Vagina (tissue), 2 donors: ENCODE measurements around the gene TTC22. TPM values are rescaled to one million over a fixed set of nuclear protein-coding genes. Genes with fewer than 3 reads are reported as not detected.

Source experiments
- DNase-seq, 2 donors: peaks; one replicate each; pipeline ENCODE4 v3.0.0-alpha.2; 2017; ENCODE audit errors: extremely low spot score in 2 of 2
- H3K27ac ChIP-seq: fragments of 200-600 bp; sonication (generic); one replicate; pipeline ENCODE4 v1.5.1; 2019
- H3K27me3 ChIP-seq: fragments of 200-600 bp; sonication (generic); one replicate; pipeline ENCODE4 v1.5.1; 2019
- H3K36me3 ChIP-seq, 2 donors: fragments of 200-600 bp; sonication (generic); one replicate each; pipeline ENCODE4 v1.5.1; 2017 to 2019
- H3K4me1 ChIP-seq: fragments of 200-600 bp; sonication (generic); one replicate; pipeline ENCODE4 v1.5.1; 2019
- H3K4me3 ChIP-seq, 2 donors: fragments of 200-600 bp; sonication (generic); 1 replicate in 1 of 2; 2 replicates in 1 of 2; pipeline ENCODE4 v1.5.1; 2016 to 2019
- H3K9me3 ChIP-seq: fragments of 200-600 bp; sonication (generic); one replicate; pipeline ENCODE4 v1.5.1; 2019
- CTCF ChIP-seq, 3 experiments: fragments of 450-650 bp in 2 of 3; fragments of 200-600 bp in 1 of 3; sonication (generic) in 1 of 3; IDR thresholded peaks; one replicate each; pipeline ENCODE4 v1.5.1; 2017 to 2019; ENCODE audit warnings: antibody characterized with exemption in 3 of 3, mild to moderate bottlenecking in 2 of 3, moderate library complexity in 2 of 3
- POLR2A ChIP-seq, 2 donors: fragments of 450-650 bp; IDR thresholded peaks; one replicate each; pipeline ENCODE4 v1.6.1; 2017; ENCODE audit warnings: antibody characterized with exemption in 2 of 2, mild to moderate bottlenecking in 2 of 2, moderate library complexity in 2 of 2
- POLR2AphosphoS5 ChIP-seq, 2 donors: sonication (generic); formaldehyde crosslinking; IDR thresholded peaks; one replicate each; pipeline ENCODE4 v1.9.0; 2017; ENCODE audit warnings: antibody characterized with exemption in 2 of 2, mild to moderate bottlenecking in 2 of 2, low read depth in 1 of 2; ENCODE audit not compliant: insufficient read depth in 1 of 2
- intact Hi-C: fragments of 100-400 bp; cut with DNase I; formaldehyde crosslinking; loops from one replicate; pipeline ENCODE4 v1.15.1; 2023
- total RNA-seq: library from RNA; depleted of rRNA; stranded (reverse); fragments of >200 nt; gene quantifications from one replicate; pipeline ENCODE4 v1.2.3, GENCODE V29; 2016

The TTC22 gene
- total RNA-seq, 1 donor from 2014 or later = 43.5 TPM

- no peaks in the 10 kb centered on the region for H3K9me3 ChIP-seq
- DNase-seq = no peak
- H3K36me3 ChIP-seq = no peaks in the 10 kb centered on the region
- H3K27me3 ChIP-seq = no peaks in the 10 kb centered on the region
- peaks cover 26% of the 10 kb centered on the region for H3K4me1 ChIP-seq
- no peak overlapping the region for H3K4me3 ChIP-seq
- TF ChIP-seq POLR2A (IDR thresholded peaks at IDR 0.05) (no peak), POLR2AphosphoS5 (IDR thresholded peaks at IDR 0.05; ENCODE audit: insufficient read depth in 1 of 2, low read depth in 1 of 2) (peak; percentile 37 to 64), CTCF (IDR thresholded peaks at IDR 0.05) (no peak)
- H3K27ac ChIP-seq = no peak overlapping the region
- intact Hi-C loops = no loop called here
Observed at GRCh38 chr1:54794451-54795355, 6.4 kb downstream of the TTC22 start.

GRCh38 chr1:54792686-54793282, 8.3 kb downstream of the TTC22 start:
- Histone ChIP-seq H3K9me3 (no peaks in the 10 kb centered on the region), H3K27ac (peak overlapping the region; percentile 38), H3K27me3 (no peaks in the 10 kb centered on the region), H3K4me1 (peaks cover 15% of the 10 kb centered on the region), H3K36me3 (no peaks in the 10 kb centered on the region), H3K4me3 (no peak overlapping the region)
- intact Hi-C loops = no loop called here
- TF ChIP-seq CTCF (IDR thresholded peaks at IDR 0.05) (no peak), POLR2A (IDR thresholded peaks at IDR 0.05) (no peak), POLR2AphosphoS5 (IDR thresholded peaks at IDR 0.05; ENCODE audit: insufficient read depth in 1 of 2, low read depth in 1 of 2) (peak in 1 of 2 donors; percentile 46)
- no peak for DNase-seq

DNA sequence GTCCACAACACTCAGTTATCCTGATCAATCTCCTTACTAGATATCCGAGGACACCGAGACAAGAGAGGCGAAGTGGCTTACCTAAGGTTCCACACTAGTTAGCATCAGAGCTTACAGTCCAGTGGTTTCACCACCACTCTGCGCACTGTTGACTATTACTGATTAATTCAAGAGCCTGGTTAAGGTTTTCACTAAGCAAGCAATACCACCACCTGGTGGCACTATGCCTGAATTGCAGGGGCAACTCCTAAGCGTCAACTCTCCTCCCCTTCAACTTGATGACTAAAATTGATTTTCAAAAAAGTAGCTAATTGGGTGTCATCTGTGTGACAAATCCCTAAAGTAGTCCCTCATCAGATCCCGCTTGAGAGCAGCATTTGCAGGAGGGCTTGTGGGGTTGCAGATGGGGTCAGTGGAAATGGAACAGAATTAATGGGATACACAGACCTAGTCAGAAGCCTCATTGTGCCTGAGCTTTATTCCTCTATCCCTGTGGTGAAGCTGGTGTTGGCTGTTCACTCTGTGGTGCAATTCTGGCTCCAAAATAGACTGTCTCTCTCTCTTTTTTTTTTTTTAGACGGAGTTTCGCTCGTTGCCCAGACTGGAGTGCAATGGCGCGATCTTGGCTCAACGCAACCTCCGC, 9.1 kb downstream of the TTC22 start:
- peak overlapping the region; percentile 38 for H3K27ac ChIP-seq
- no peak overlapping the region for H3K4me3 ChIP-seq
- no peak for TF ChIP-seq POLR2A (IDR thresholded peaks at IDR 0.05)
- TF ChIP-seq CTCF (IDR thresholded peaks at IDR 0.05) = no peak
- no peak for TF ChIP-seq POLR2AphosphoS5 (IDR thresholded peaks at IDR 0.05; ENCODE audit: insufficient read depth in 1 of 2, low read depth in 1 of 2)
- intact Hi-C loops = no loop called here
- DNase-seq = no peak
- no peaks in the 10 kb centered on the region for H3K27me3 ChIP-seq
- no peaks in the 10 kb centered on the region for H3K36me3 ChIP-seq
- H3K4me1 ChIP-seq = peaks cover 15% of the 10 kb centered on the region
- H3K9me3 ChIP-seq = no peaks in the 10 kb centered on the region

DNA sequence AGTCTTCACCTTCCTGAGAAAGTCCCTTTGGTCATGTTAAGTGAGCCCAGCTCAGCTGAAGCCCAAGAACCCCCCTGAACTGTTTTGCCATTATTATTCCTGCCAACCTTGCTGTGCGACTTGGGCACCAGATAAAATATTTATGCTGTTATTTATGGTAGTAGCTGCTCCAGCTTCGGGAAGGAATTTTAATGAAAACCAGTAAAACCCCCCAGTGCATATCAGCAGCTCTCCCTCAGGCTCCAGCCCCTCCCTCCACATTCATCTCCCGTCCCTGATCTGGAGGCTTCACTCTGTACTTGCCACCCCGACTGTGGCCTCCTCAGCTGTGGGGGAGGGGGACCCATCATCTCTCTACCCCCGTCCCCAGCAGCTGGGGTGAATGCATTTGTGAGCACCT, 12.7 kb downstream of the TTC22 start:
- intact Hi-C loops = no loop called here
- H3K36me3 ChIP-seq = no peaks in the 10 kb centered on the region

More for the DNA sequence above, 12.7 kb downstream of the TTC22 start:
- DNase-seq = no peak
- no peak overlapping the region for H3K4me3 ChIP-seq
- H3K27ac ChIP-seq = no peak overlapping the region
- no peaks in the 10 kb centered on the region for H3K27me3 ChIP-seq
- TF ChIP-seq POLR2AphosphoS5 (IDR thresholded peaks at IDR 0.05; ENCODE audit: insufficient read depth in 1 of 2, low read depth in 1 of 2) (no peak), POLR2A (IDR thresholded peaks at IDR 0.05) (no peak), CTCF (IDR thresholded peaks at IDR 0.05) (no peak)
- H3K4me1 ChIP-seq = peaks cover 14% of the 10 kb centered on the region
- H3K9me3 ChIP-seq = no peaks in the 10 kb centered on the region
